GM10847 (cell line): ENCODE results near the gene MED14.
A peak's percentile ranks its signal among the peaks of the same experiment; 100 is the strongest.

ENCODE experiments used
- POLR2A ChIP-seq: IDR thresholded peaks from 2 replicates; pipeline ENCODE4 v1.6.1; 2011; ENCODE audit not compliant: insufficient read length; ENCODE audit errors: extremely low read depth

Gene MED14

DNA sequence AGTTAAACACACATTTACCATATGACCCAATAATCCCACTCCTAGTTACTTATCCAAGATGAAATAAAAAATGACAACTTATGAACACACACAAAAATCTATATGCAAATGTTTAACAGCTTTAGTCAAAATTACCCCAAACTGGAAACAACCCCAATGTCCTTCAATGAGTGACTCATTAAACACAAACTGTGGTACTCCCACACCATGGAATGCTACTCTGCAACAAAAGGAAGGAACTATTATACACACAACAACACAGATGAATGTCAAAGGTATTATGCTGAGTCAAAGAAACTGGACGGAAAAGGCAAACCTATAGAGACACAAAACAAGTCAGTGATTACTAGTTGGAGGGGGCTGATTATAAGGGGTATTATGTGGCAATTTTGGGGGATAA, 40.5 kb downstream of the MED14 start:
- no peak for TF ChIP-seq POLR2A

DNA sequence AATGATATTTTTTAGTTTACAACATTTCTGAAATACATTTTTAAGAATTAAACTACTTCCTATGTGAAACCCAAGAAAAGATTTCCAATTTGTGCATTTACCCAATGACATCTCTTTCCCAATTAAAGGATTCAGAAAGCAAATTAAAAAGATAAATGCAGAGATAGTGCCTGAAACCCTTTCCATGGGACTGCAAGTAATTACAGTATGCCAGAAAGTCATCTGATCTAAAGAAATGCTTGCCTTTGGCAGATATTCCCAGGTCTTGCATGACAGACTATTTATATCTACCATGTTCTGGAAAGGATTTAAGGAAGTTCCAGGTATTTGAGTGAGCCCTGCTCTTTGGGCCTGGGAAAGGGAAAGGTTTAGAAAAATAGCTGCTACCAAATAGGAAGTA, 46.4 kb downstream of the MED14 start:
- no peak for TF ChIP-seq POLR2A

DNA sequence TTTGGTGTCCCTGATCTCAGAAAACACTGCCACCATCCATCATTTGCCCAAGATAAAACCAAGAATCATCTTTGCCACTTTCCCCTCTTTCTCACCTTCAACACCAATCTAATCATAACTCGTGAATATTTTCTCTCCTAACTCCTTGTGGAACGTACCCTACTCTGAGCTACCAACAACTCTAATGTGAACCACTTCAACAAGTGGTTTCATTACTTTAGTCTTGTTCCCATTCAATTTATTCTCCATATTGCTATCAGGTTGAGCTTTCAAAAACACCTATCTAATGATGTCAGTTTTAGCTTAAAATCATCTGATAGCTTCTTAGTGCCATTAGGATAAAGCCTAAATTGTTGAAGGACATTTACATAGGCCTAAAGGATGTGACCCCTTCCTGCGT, 48.2 kb downstream of the MED14 start:
- TF ChIP-seq POLR2A, result no peak

DNA sequence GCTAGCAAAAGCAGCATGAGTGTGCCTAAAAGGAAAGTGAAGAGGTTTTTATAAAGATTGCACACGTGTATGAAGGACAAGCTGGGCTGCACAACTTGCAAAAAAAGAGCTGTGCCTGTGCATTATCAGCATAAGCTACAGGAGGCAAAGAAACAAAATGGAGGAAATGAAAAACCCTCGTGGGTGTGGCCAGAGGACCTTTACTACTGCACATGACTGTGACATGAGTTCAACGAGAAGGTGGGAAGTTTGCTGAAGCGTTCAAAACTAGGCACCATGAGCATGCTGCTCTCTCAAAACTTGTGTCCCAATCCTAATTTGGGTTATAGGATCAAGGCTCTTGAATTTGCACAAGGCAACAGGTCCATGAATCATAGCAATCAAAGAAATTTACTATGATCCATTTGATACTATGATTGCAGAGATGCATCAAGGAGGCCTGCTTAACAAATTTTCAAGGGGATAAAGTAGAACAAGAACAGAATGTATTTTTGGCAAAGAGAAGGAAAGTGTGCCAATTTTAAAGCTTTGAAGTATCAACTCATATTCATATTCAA, 49.9 kb downstream of the MED14 start:
- TF ChIP-seq POLR2A, result no peak

DNA sequence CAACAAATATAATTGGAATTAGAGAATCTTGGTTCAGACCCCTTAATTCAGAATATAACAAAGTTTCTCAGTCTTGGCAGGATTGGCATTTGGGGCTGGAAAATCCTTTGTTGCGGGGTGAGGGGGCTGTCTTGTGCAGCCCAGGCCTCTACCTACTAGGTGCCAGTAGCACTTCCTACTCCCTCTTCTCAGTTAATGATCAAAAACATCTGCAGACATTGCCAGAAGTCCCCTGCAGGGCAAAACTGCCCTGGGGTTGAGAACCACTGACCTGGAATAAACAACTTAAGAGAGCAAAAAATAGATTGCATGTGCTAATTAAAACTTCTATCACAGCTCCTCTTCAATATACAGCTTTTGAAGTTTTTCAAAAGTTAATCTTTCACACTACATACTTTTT, 51.2 kb downstream of the MED14 start:
- no peak for TF ChIP-seq POLR2A

DNA sequence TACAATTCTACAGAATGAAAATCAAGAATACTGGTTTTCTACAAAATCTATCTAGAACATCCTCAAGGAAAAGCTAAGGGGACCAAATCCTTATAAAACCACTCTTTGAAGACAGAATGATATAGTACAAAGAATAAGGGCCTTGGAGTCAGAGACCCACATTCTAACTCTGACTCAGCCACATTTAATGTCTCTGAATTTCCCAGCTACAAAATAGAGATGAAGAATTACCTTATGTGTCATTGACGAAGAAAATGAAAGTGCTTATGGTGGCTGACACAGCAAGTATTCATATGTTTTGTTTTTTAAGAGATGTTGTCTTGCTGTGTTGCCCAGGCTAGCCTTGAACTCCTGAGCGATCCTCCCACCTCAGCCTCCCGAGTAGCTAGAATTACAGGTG, 52.1 kb downstream of the MED14 start:
- TF ChIP-seq POLR2A, result no peak

DNA sequence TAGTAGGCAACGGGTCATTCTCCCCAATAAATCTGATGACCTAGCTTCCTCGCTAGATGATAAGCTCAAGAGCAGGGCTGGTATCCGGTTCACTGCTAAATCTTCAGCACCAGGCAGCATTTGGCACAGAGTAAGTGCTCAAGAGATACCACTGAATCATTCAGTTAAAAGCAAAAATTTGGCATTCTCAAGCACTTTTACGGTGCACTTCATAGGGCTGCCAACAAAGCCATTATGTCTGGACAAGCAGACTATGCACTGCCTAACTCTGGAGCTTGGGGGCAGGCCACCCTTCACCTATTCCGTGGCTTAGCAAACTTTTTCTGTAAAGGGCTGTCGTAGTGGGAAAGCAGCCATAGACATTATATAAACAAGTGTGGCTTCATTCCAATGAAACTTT, 64.2 kb downstream of the MED14 start:
- no peak for TF ChIP-seq POLR2A

DNA sequence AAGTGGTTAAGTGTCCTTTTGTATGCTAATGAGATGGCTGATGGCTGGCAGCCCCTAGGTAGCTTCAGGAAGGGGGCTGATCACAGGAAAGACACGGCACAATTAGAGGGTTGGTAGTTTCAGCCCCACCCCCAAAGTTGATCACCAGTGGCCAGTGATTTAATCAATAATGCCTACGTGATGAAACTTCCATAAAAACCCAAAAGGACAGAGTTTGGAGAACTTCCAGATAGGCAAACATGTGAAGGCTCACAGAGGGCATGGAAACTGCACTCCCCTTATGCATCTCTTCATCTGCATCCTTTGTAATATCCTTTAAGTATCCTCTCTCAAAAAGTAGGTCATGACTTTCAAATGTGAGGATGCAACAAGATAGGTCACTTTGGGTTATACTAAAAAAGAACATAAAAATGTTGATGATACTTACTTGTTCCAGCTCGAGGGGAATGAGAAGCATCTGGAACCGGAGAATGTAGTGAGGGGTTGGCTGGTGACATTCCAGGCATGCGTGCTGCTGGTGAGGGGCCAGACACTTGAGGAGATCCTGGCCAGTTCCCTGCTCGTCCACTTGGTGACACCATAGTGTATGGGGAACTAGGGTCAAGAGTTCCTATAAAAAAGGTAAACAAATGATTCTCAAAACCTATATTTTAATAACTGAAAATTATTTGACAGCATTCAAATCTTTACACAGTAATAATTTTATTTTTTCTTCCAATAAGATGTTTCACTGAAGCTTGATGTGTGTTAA, 71.3 kb downstream of the MED14 start:
- no peak for TF ChIP-seq POLR2A

DNA sequence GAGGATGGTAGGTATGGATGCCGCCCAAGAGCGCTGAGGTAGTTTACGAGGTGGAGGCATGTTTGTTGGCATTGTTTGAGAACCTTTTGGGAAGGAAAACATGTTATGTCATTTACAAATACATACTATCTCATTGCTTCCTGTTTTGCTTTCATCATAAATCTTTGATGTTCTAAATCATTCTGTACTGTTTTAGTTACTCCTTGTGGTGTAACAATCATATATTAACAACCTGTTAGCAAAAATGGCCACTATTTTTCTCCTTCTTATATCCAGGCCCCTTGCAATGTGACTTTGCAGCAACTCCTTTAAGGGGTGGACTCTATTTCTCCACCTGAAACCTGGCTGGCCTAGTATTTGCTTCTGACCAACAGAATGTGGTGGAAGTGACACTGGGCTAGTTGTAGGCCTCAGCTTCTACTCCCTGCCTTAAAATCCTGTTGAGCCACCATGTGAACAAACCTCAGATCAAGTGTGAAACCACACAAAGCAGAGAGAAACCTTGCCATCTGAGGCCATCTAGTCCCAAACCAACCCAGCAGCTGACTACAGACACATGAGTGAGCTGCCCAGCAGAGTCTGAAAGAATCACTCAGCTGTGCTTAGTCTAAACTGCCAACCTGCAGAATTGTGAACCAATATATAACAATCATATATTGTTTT, 72.1 kb downstream of the MED14 start:
- no peak for TF ChIP-seq POLR2A

DNA sequence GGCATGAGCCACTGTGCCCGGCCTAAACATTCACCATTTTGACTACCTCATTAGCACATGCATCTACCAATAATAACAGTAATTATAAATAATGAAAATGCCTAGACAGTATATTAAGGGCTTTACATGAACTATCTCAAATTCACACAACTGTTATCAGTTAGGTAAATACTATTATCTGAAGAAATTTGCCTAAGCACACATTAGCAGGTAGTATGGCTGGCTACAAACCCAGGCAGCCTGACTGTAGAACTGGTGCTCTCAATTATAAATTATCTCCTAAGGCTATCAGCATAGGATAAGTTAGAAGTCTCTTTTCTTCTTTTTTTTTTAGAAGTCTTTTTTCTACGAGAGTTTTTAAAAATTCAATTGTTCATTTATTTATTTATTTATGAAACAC, 73.9 kb downstream of the MED14 start:
- TF ChIP-seq POLR2A, result no peak

DNA sequence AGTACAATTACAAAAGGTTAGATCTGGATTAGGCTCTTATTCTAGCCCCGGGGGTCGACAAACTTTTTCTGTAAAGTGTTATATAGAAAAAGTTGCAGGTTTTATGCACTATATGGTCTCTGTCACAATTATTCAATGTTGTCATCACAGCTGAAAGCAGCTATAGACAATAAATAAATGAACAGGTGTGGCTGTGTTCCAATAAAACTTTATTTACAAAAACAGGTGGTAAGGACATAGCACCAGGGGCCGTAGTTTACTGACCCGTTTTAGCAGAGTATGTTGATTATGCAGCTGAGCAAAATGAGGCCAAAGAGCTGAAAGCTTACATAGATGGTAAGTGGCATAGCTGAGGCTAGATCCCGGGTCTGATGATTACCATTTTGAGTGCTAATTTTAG, 75.0 kb downstream of the MED14 start:
- TF ChIP-seq POLR2A, result no peak

DNA sequence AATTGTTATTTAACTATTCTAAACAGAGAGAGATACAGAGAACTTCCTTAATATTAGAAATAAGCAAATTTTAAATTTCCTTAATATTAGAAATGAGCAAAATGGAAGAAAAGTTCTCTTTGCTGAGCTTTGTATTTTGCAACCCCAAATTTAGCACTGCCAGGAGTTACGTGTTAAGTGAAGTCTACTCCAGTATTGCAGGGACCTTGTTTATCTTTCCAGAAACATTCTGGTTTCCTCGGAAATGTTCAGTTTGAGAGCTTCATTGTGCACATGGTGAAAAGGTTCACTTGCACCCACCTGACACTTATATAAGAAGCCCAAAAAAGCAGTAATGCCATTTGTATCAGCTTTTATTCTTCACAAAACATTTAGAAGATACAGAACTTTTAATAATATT, 81.8 kb downstream of the MED14 start:
- TF ChIP-seq POLR2A, result no peak

DNA sequence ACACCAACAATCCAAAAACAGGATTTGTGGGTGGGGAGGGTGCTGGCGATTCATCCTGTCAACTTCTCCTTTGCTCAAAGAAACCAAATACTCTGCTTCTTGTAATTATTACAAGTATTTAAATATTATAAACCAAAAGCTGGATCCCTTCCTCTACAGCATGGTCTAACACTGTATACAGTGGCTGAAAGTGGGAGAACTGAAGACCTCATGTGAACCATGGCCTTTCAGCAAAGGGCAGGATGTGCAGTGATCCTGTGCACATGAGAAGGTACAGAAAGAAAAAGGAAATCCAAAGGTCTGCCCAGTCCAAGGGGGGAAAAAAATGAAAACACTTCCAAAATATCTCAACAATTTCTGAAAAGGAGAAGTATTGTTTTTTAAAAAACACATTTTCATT, 82.7 kb downstream of the MED14 start:
- TF ChIP-seq POLR2A, result no peak

DNA sequence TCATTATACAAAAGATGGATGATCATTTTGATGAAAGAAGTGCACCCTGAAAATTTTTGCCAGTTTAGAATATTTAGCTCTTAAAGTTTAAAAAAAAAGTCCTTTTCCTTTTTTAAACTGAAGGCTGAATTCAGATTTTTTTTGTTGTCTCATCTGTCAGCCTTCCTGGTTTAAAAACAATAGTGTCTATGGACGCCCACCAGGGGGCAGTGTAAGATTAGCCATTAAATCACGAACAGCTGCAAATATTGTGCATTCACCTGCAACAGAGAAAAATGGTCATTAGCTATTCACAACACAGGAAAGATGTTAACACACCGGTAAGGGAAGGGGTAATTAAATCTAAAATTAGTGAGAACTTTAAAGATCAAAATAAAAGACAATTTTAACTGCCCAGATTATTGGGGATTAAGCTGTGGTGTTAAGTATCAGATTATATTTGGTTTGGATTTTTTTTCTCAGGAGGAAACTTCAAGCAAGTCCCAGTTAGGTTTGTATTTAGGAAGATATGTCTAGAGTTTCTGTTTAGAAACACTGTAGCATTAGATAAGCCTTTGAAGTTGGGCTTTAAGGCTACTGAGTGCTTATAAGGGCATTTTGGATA, 83.6 kb downstream of the MED14 start:
- no peak for TF ChIP-seq POLR2A

DNA sequence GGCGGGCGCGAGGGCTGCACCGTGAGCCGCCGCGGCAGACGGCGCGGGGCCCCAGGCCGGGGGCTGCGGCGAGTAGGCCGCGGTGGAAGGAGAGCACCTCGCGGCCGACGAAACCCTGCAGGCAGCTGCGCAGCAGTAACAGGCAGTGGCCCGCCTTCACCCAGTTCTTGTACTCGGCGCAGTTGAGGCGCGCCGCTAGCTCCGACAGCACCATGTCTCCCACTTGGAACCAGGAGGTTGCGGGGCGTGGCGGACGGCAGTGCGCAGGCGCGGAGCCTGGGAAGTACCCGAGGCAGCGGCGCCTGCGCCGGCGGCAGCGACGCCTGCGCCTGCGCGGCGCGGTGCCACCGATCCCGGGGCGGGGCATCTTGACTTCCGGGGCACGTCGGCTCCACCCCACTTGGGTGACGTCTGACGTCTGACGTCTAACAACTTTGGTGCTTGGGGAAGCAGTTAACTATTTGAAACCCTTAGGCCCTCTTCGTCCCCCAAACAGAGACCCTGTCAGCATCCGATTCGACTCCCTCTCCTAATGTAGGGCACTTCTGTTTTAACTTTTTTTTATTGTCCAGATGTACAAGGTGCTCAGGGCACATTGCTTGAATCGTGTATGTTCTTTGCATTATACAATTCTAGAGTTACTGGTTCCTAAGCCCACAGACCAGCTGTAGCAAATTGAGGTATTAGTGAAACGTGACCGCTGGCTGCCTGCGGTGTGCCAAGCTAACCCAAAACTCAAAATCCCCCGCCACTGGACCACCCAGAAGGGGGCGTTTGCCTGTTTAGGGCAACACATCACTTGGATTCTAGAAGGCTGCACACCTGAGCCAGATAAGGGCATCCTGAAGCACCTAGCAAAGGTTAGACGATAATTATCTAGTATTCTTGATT, 87.8 kb downstream of the MED14 start, which contains the start of gene CXorf38:
Gene CXorf38 (minus strand): TSS at position 255 of the 891 bp plus-strand sequence. CDS start 41 bp downstream, at position 214.
- peak; percentile 71 for TF ChIP-seq POLR2A
